Measurements from ENCODE around the gene DRAM1.
"Not testable (repeated sequence)": the region's sequence is repeated elsewhere in the genome, so short reads cannot be mapped to it uniquely, and the experiment has no call there.

The DRAM1 gene

GRCh38 chr12:101859664-101860607 lies 17.4 kb upstream of the DRAM1 start:
- DNase-seq (ENCODE audit: low read depth in 2 of 2) = no peak

- not testable (repeated sequence) for DNase-seq (ENCODE audit: low read depth in 2 of 2)
Measured at GRCh38 chr12:101861688-101862087, 15.7 kb upstream of the DRAM1 start.

DNA sequence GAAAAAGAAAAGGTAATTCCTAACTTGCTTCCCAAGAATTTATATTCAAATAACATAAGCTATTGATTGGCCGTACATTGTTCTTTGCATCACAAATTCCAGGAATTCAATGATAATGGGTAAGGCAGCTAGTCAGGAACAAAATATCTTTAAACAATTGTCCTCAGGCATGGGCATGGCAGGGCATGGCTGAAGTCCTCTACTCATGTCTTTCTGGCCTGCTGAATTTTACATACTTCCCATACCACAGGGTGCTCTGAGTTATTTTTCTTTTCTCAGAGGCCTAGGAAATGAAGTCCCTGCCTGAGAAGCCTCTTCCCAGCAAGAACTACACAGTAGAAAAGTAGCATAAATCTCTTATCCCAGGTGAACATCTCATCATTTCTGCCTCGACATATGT lies 15.1 kb upstream of the DRAM1 start:
- no peak for DNase-seq (ENCODE audit: low read depth in 2 of 2)

DNA sequence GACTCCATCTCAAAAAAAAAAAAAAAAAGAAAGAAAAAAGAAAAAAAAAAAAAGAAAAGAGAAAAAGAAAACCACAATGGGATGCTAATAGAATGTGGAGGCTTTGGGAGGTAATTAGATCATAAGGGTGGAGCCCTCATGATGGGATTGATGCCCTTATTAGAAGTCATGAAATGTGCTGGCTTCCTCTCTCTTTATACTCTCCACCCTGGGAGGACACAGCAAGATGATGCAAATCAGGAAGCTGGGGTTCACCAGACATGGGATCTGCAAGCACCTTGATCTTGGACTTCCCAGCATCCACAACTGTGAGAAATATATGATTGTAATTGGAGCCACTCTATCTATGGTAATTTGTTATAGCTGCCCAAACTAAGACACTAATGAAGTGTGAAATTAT lies 13.4 kb upstream of the DRAM1 start:
- no peak for DNase-seq (ENCODE audit: low read depth in 2 of 2)

- DNase-seq (ENCODE audit: low read depth in 2 of 2) = no peak
Measured at GRCh38 chr12:101866615-101867373, 10.6 kb upstream of the DRAM1 start.

GRCh38 chr12:101867619-101868018 lies 9.8 kb upstream of the DRAM1 start:
- not testable (repeated sequence) for DNase-seq (ENCODE audit: low read depth in 2 of 2)

- no peak for DNase-seq (ENCODE audit: low read depth in 2 of 2)
Measured at GRCh38 chr12:101870925-101871324, 6.5 kb upstream of the DRAM1 start.

- DNase-seq (ENCODE audit: low read depth in 2 of 2) = no peak
Measured at GRCh38 chr12:101875162-101875561, 2.2 kb upstream of the DRAM1 start.

DNA sequence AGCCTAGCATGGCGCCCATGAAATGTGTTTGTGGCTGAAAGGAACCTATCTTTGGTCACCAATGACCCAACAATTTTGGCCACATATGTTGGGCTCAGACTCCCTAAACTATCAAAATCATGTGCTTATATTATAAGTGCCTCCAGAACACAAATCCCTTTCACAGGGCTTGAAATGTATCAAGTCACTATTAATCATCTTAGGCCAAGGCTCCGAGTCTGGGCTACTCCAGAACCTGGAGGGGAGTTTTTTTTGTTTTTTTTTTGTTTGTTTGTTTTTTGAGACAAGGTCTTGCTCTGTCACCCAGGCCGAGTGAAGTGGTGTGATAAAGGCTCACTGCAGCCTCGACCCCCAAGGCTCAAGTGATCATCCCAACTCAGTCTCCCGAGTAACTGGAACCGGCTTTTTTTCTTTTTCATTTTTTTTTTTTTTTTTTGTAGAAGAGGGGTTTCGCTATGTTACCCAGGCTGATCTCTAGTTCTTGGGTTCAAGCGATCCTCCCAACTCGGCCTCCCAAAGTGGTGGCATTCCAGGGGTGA lies 989 bp upstream of the DRAM1 start:
- DNase-seq (ENCODE audit: low read depth in 2 of 2) = no peak

- no peak for DNase-seq (ENCODE audit: low read depth in 2 of 2)
Measured at GRCh38 chr12:101877806-101878242, 444 bp downstream of the DRAM1 start.

GRCh38 chr12:101878243-101878821 lies 952 bp downstream of the DRAM1 start:
- no peak for DNase-seq (ENCODE audit: low read depth in 2 of 2)

- no peak for DNase-seq (ENCODE audit: low read depth in 2 of 2)
Measured at GRCh38 chr12:101880769-101881168, 3.4 kb downstream of the DRAM1 start.

DNA sequence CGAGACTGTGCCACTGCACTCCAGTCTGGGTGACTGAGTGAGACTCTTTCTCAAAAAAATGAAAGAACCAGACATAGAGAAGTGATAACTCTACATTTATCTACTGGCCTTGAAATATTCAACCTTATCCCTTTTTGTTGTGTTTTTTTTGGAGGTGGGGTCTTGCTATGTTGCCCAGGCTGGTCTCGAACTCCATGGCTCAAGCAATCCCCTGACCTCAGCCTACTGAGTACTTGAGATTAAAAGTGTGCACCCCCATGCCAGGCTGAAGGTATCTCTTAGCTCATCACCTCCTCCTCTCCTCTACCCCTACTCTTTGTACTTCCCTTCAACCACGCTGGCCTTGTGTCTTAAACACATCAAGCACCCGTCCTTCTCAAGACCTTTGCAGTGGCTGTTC lies 3.8 kb downstream of the DRAM1 start:
- no peak for DNase-seq (ENCODE audit: low read depth in 2 of 2)

DNA sequence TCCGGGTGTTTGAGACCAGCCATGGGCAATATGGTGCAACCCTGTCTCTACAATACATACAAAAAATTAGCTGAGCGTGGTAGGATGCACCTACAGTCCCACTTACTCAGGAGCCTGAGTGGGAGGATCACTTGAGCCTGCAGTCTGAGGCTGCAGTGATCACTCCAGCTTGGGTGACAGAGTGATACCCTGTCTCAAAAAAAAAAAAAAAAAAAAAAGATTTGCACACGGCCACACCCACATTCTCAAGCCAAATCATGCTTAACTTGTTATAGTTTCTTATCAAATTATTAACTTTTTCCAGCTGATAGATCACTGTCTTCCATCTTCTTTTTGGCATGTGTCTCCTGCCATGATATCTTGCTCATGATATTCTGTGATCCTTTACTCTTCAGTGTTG lies 6.8 kb downstream of the DRAM1 start:
- DNase-seq (ENCODE audit: low read depth in 2 of 2) = no peak

DNA sequence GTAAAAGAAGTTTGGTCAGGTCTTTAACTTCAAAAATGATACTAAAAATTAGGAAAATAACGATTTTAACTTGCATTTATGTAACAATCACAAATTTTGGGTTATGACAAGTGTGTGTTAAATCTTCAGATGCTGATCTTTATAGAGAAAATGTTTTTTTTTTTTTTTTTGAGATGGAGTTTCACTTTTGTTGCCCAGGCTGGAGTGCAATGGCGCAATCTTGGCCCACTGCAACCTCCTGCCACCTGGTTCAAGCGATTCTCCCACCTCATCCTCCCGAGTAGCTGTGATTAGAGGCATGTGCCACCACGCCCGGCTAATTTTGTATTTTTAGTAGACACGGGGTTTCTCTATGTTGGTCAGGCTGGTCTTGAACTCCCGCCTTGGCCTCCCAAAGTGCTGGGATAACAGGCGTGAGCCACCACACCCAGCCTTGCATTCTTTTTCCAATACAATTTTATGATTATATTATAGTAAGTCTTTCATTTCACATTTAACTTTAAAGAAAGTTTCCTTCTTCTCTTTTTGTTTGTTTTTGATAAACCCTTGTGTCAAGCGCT lies 7.5 kb downstream of the DRAM1 start:
- not testable (repeated sequence) for DNase-seq (ENCODE audit: low read depth in 2 of 2)

- DNase-seq (ENCODE audit: low read depth in 2 of 2) = no peak
Measured at GRCh38 chr12:101885912-101886561, 8.7 kb downstream of the DRAM1 start.

DNA sequence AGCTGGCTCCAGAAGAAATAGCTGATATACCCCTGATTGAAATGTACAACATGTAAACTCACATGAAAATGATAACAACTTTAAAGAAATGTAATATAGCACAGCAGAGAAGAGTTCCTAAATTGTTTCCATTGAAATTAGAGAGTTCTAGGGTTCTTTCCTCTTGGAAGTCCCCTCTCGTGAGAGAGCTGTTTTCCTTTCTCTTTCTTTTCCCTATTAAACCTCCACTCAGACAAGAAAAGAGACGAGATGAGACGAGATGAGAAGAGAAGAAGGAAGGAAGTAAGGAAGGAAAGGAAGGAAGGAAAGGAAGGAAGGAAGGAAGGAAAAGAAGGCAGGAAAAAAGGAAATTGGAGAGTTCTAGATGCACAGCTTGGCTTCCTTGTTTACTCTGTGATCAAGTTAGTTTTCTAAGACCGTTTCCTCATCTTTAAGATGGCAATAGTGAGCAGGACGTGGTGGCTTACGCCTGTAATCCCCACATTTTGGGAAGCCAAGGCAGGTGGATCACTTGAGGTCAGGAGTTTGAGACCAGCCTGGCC lies 11.9 kb downstream of the DRAM1 start:
- no peak for DNase-seq (ENCODE audit: low read depth in 2 of 2)

DNA sequence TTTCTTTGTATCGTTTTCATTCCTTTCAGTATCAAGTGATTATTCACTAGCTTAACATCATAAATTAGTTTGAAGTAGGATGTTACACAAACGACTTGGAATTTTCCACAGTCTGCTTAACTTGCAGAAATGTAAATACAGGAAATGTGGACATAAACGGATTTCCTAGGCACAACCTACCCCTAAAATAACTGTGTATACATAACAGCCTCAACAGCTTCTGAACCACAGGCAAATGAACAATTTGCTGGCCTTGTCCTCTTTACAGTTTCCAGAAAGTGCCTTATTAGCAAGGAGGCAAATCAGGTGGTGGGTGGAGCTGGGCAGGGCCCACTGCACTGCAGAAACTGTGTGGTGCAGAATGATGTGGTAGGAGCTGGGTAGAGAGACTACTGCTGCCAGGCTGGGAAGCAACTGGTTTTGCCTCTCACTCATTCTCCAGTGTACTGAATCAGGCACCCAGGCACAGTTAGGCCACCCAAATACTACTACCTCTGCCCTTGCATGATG lies 14.1 kb downstream of the DRAM1 start:
- no peak for DNase-seq (ENCODE audit: low read depth in 2 of 2)

GRCh38 chr12:101892794-101893193 lies 15.4 kb downstream of the DRAM1 start:
- no peak for DNase-seq (ENCODE audit: low read depth in 2 of 2)

DNA sequence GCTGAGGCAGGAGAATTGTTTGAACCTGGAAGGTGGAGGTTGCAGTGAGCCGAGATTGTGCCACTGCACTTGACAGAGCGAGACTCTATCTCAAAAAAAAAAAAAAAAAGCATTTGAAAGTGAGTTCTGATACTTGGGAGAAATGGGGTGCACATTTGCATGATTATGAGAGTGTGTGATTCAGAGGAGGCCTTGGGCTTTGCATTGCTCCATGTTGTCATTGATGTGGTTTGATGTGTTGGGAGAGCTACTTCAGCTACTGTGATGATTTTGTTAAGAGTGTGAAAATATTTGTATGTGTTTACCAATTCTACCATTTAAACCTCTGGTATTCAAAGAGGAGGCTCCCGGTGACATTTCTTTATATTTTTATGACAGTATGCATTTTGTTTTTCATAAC lies 24.4 kb downstream of the DRAM1 start:
- no peak for DNase-seq (ENCODE audit: low read depth in 2 of 2)

DNA sequence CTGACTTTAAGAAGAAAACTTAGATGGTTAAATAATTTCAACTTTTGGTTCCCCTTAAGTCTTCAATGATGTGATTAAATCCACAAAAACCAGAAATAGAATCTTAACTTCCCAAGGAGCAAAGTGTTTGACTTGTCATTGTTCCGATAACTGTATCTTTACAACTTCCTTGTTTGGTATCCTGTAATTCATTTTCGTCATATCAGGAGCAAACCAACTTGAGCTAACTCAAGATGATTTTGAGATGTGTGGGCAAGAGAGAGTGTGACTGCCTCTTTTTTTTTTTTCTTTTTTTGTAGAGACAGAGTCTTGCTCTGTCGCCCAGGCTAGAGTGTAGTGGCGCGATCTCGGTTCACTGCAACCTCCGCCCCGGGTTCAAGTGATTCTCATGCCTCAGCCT lies 25.3 kb downstream of the DRAM1 start:
- no peak for DNase-seq (ENCODE audit: low read depth in 2 of 2)
